ENCODE results near the gene ADAM19.

Gene ADAM19

DNA sequence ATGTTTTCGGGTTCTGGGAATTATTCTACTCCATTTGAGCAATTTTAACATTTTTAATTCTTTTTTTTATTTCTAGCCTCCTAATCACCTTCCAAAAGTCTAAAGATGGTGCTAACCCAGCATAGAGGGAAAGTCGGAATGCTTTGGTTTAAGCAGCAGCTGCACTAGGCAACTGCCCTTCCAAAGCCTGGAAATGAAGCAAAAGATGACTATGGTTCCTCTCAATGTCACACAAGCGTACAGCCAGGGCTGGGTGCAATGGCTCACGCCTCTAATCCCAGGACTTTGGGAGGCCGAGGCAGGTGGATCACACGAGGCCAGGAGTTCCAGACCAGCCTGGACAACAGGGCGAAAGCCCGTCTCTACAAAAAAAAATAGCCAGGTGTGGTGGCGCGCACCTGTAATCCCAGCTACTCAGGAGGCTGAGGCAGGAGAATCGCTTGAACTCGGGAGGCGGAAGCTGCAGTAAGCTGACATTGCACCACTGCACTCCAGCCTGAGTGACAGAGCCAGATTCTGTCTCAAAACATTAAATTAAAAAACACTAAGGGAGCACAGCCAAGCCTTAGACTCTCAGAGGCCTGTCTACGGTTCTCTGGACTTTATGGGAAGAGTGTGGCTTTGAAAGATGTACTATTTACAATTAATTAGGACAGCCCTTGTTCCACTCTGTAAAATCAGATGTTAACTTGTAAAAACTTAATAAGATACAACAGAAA is 33.1 kb downstream of the ADAM19 start:
- Histone ChIP-seq H3K27ac (ENCODE audit: low read length) (no peak overlapping the region), H3K9me3 (ENCODE audit: insufficient read depth, low read length, severe bottlenecking) (no peaks in the 10 kb centered on the region), H2AFZ (ENCODE audit: low read depth, low read length) (no peak overlapping the region), H3K79me2 (ENCODE audit: insufficient read depth, low read length) (no peaks in the 10 kb centered on the region), H3K36me3 (ENCODE audit: insufficient read depth, low read length) (no peaks in the 10 kb centered on the region), H3K4me2 (ENCODE audit: insufficient read depth, low read length) (no peak overlapping the region), H4K20me1 (ENCODE audit: insufficient read depth, low read length) (no peaks in the 10 kb centered on the region), H3K4me3 (ENCODE audit: low read depth in 1 of 2, low read length in 2 of 2) (no peak overlapping the region), H3K4me1 (ENCODE audit: insufficient read depth, low read length) (peaks cover 32% of the 10 kb centered on the region), H3K9ac (ENCODE audit: low read depth, low read length) (no peak overlapping the region), H3K27me3 (ENCODE audit: insufficient read depth, low read length, poor library complexity) (no peaks in the 10 kb centered on the region)
- ATAC-seq (ENCODE audit: insufficient read depth, low read depth): no peak
- TF ChIP-seq, protein P1, sequence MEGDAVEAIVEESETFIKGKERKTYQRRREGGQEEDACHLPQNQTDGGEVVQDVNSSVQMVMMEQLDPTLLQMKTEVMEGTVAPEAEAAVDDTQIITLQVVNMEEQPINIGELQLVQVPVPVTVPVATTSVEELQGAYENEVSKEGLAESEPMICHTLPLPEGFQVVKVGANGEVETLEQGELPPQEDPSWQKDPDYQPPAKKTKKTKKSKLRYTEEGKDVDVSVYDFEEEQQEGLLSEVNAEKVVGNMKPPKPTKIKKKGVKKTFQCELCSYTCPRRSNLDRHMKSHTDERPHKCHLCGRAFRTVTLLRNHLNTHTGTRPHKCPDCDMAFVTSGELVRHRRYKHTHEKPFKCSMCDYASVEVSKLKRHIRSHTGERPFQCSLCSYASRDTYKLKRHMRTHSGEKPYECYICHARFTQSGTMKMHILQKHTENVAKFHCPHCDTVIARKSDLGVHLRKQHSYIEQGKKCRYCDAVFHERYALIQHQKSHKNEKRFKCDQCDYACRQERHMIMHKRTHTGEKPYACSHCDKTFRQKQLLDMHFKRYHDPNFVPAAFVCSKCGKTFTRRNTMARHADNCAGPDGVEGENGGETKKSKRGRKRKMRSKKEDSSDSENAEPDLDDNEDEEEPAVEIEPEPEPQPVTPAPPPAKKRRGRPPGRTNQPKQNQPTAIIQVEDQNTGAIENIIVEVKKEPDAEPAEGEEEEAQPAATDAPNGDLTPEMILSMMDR (IDR thresholded peaks at IDR 0.05; ENCODE audit: borderline replicate concordance, extremely low read depth, low read length, poor library complexity, severe bottlenecking): no peak
- TF ChIP-seq EZH2 (IDR thresholded peaks at IDR 0.05; ENCODE audit: borderline replicate concordance, low read depth, low read length, severe bottlenecking): no peak
- DNase-seq: no peak

DNA sequence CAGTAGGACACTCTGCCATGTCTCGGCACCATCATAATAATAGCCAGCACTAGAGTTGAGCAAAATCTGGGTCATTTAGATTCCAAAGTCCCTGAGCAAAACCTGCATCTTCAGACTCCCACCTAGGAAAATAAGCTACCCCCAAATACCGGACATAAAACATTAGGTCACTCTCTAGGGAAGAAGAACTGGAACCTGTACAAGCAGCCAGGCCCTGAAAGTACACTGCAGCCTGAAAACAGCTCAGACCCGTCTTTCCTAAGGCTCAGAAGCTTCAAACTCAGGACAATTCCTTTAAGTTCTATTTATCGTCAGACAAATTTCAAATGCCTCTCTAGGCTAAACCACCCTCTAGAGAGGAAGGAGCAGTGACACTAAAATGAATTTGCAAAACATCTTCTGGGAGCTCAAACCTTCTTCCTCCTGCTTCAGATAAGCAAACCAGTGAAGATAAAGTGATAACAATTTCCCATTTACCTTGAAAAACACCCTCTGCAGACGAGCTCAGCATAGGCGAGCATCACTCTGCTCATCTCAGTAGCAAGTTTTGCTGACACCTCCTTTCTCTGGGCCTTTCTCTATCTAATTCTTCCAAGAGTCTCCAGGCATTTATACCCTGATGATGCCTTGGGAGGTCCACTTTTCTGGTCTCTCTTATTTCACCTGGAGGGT is 34.0 kb downstream of the ADAM19 start:
- Histone ChIP-seq H3K27ac (ENCODE audit: low read length) (no peak overlapping the region), H3K4me2 (ENCODE audit: insufficient read depth, low read length) (no peak overlapping the region), H3K9ac (ENCODE audit: low read depth, low read length) (no peak overlapping the region), H3K79me2 (ENCODE audit: insufficient read depth, low read length) (no peaks in the 10 kb centered on the region), H3K4me3 (ENCODE audit: low read depth in 1 of 2, low read length in 2 of 2) (no peak overlapping the region), H2AFZ (ENCODE audit: low read depth, low read length) (no peak overlapping the region), H3K27me3 (ENCODE audit: insufficient read depth, low read length, poor library complexity) (no peaks in the 10 kb centered on the region), H4K20me1 (ENCODE audit: insufficient read depth, low read length) (no peaks in the 10 kb centered on the region), H3K4me1 (ENCODE audit: insufficient read depth, low read length) (peaks cover 32% of the 10 kb centered on the region), H3K36me3 (ENCODE audit: insufficient read depth, low read length) (peaks cover 5% of the 10 kb centered on the region; the same call in 1 of the 2 replicates), H3K9me3 (ENCODE audit: insufficient read depth, low read length, severe bottlenecking) (no peaks in the 10 kb centered on the region)
- TF ChIP-seq, protein P1 (IDR thresholded peaks at IDR 0.05; ENCODE audit: borderline replicate concordance, extremely low read depth, low read length, poor library complexity, severe bottlenecking): no peak
- no peak for TF ChIP-seq EZH2 (IDR thresholded peaks at IDR 0.05; ENCODE audit: borderline replicate concordance, low read depth, low read length, severe bottlenecking)
- ATAC-seq (ENCODE audit: insufficient read depth, low read depth) (no peak), DNase-seq (no peak)

DNA sequence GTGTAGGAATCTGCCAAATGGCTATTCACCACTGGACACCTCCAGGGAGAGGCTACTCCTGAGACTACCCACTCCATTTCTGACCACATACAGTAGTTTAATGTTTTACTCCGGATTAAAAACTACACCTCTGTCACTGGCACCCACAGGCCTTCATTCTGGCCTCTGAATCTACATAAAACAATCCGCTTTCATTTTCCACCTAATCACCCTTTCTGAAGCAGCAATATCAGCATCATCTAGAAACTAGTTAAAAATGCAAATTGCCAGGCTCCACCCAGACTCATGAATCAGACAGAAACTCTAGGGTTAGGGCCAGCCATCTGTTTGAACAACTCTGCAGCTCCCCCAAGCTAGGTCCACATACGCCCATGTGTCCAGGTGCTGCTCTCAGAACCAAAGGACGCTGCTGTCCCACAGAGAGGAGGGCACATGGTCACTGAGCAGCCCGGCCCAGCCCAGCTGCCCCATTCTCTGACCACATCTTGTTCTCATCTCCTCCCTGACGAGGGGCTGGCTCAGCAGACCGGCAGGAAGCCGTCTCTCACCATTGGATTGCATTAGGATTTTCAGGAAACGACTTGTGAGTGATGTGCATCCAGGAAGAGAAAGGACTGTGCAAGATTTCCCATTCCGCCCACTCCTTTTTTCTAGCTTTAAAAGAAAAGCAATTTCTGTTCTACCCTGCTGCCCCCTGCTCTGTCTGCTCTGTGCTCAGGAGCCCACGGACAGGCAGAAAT is 34.7 kb downstream of the ADAM19 start:
- Histone ChIP-seq H3K27ac (ENCODE audit: low read length) (no peak overlapping the region), H3K36me3 (ENCODE audit: insufficient read depth, low read length) (peaks cover 7% of the 10 kb centered on the region; the same call in 1 of the 2 replicates), H3K4me2 (ENCODE audit: insufficient read depth, low read length) (no peak overlapping the region), H3K79me2 (ENCODE audit: insufficient read depth, low read length) (no peaks in the 10 kb centered on the region), H3K27me3 (ENCODE audit: insufficient read depth, low read length, poor library complexity) (no peaks in the 10 kb centered on the region), H3K4me1 (ENCODE audit: insufficient read depth, low read length) (peaks cover 29% of the 10 kb centered on the region), H4K20me1 (ENCODE audit: insufficient read depth, low read length) (no peaks in the 10 kb centered on the region), H3K9me3 (ENCODE audit: insufficient read depth, low read length, severe bottlenecking) (no peaks in the 10 kb centered on the region), H3K4me3 (ENCODE audit: low read depth in 1 of 2, low read length in 2 of 2) (no peak overlapping the region), H3K9ac (ENCODE audit: low read depth, low read length) (no peak overlapping the region), H2AFZ (ENCODE audit: low read depth, low read length) (no peak overlapping the region)
- TF ChIP-seq, protein P1 (IDR thresholded peaks at IDR 0.05; ENCODE audit: borderline replicate concordance, extremely low read depth, low read length, poor library complexity, severe bottlenecking): no peak
- no peak for TF ChIP-seq EZH2 (IDR thresholded peaks at IDR 0.05; ENCODE audit: borderline replicate concordance, low read depth, low read length, severe bottlenecking)
- ATAC-seq (ENCODE audit: insufficient read depth, low read depth) (no peak), DNase-seq (no peak)

All from DND-41 (cell line).